DOHH2 (cell line): ENCODE measurements around the gene PCYT1A.

Source experiments
- EZH2phosphoT487 ChIP-seq: fragments of 200-600 bp; sonication (generic); IDR thresholded peaks from 2 replicates; pipeline ENCODE4 v1.6.1; 2017; ENCODE audit warnings: borderline replicate concordance, mild to moderate bottlenecking, antibody characterized with exemption, low read length, moderate library complexity, mixed read lengths
- TF ChIP-seq, protein P1 (sequence below): fragments of 200-600 bp; sonication (generic); IDR thresholded peaks from one replicate; pipeline ENCODE4 v1.5.1; 2014; ENCODE audit warnings: antibody characterized with exemption, mild to moderate bottlenecking, low read depth, low read length; ENCODE audit not compliant: poor library complexity, severe bottlenecking

DNA sequence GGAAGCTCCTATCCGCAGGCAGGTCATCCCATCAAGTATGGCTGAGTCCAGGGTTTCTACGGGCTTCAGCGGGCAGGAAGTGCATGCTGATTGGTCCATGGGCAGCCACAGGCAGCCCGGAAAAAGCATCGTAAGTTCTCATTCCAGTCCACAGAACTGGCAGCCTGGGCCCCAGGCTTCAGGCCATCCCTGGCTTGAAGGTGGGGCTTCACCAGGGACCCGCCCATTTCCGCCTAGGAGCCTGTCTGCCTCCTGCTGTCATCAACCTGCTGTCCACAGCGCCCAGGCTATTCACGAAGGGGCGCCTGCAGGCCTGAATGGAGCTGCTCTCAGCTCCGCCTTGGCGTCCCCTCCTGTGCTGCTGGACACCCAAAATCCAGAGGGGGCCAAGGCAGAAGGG lies 13.9 kb downstream of the PCYT1A start:
- TF ChIP-seq, protein P1, sequence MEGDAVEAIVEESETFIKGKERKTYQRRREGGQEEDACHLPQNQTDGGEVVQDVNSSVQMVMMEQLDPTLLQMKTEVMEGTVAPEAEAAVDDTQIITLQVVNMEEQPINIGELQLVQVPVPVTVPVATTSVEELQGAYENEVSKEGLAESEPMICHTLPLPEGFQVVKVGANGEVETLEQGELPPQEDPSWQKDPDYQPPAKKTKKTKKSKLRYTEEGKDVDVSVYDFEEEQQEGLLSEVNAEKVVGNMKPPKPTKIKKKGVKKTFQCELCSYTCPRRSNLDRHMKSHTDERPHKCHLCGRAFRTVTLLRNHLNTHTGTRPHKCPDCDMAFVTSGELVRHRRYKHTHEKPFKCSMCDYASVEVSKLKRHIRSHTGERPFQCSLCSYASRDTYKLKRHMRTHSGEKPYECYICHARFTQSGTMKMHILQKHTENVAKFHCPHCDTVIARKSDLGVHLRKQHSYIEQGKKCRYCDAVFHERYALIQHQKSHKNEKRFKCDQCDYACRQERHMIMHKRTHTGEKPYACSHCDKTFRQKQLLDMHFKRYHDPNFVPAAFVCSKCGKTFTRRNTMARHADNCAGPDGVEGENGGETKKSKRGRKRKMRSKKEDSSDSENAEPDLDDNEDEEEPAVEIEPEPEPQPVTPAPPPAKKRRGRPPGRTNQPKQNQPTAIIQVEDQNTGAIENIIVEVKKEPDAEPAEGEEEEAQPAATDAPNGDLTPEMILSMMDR, result no peak
- TF ChIP-seq EZH2phosphoT487, result no peak
